Endothelial cell of umbilical vein (primary cell): Measurements from ENCODE around the gene TRMT44. TPM values are rescaled to one million over a fixed set of nuclear protein-coding genes. Genes with fewer than 3 reads are reported as not detected.

Experiments
- BruUV-seq: library from RNA; stranded (reverse); fragments of 400-500 nt; replicated peaks from 2 replicates; lab custom pipeline; 2021; lab: Mats Ljungman, UMichigan
- CTCF ChIA-PET: fragments of 300-600, 350-600 bp; sonication (Branson Sonifier 250); formaldehyde crosslinking; loops from one replicate; lab custom pipeline; 2021; ENCODE audit warnings: antibody characterized with exemption, inconsistent platforms; lab: Charles Lee
- POLR2A ChIA-PET: fragments of 300-600, 350-600 bp; sonication (Branson Sonifier 250); formaldehyde crosslinking; loops from one replicate; lab custom pipeline; 2021; ENCODE audit warnings: antibody characterized with exemption, inconsistent platforms; lab: Charles Lee
- DNase-seq: peaks from one replicate; pipeline ENCODE4 v3.0.0-alpha.2; 2011; ENCODE audit warnings: low read depth, low spot score
- FAIRE-seq: peaks from 2 replicates; lab custom pipeline; 2011; peaks lifted over from hg19 to GRCh38; lab: Jason Lieb, UNC
- H2AFZ ChIP-seq: 2 replicates; pipeline ENCODE4 v1.6.0; 2012; ENCODE audit warnings: low read depth, low read length, control low read depth, inconsistent platforms
- H3K27ac ChIP-seq: 2 replicates; pipeline ENCODE4 v1.5.1; 2011; ENCODE audit warnings: low read depth, mild to moderate bottlenecking, control low read depth, low read length, moderate library complexity; ENCODE audit not compliant: insufficient read depth
- H3K27me3 ChIP-seq, 2 experiments: 2 replicates each; pipeline versions ENCODE4 v1.6.0 to v1.6.1; 2011; ENCODE audit warnings: low read length in 2 of 2, mixed read lengths in 1 of 2; ENCODE audit not compliant: control insufficient read depth in 2 of 2, insufficient read depth in 2 of 2
- H3K36me3 ChIP-seq, 2 experiments: 2 replicates in 1 of 2; 3 replicates in 1 of 2; pipeline ENCODE4 v1.5.1; 2011; ENCODE audit warnings: low read length in 2 of 2, mild to moderate bottlenecking in 1 of 2, moderate library complexity in 1 of 2; ENCODE audit not compliant: control insufficient read depth in 2 of 2, insufficient read depth in 2 of 2; ENCODE audit errors: extremely low read depth in 1 of 2
- H3K4me1 ChIP-seq: 3 replicates; pipeline ENCODE4 v1.5.1; 2011; ENCODE audit warnings: mild to moderate bottlenecking, low read length; ENCODE audit not compliant: control insufficient read depth, insufficient read depth; ENCODE audit errors: extremely low read depth
- H3K4me2 ChIP-seq: 2 replicates; pipeline ENCODE4 v1.6.1; 2011; ENCODE audit warnings: low read length, control low read depth, mixed read lengths; ENCODE audit not compliant: insufficient read depth
- H3K4me3 ChIP-seq, 3 experiments: fragments of 200-600 bp in 1 of 3; sonication (generic), shearing (Covaris generic) in 1 of 3; replicated peaks in 1 of 3; 2 replicates each; pipeline ENCODE4 v1.5.1; 2011 to 2016; ENCODE audit warnings: control low read depth in 3 of 3, low read length in 3 of 3, mild to moderate bottlenecking in 2 of 3, inconsistent platforms in 1 of 3, low read depth in 1 of 3, moderate library complexity in 1 of 3; ENCODE audit not compliant: insufficient read depth in 1 of 3
- H3K79me2 ChIP-seq: 2 replicates; pipeline ENCODE4 v1.6.0; 2012; ENCODE audit warnings: low read length, inconsistent platforms; ENCODE audit not compliant: control insufficient read depth, insufficient read depth
- H3K9ac ChIP-seq: replicated peaks from 2 replicates; pipeline ENCODE3; 2011; ENCODE audit warnings: low read length, control low read depth; ENCODE audit not compliant: insufficient read depth; ENCODE audit errors: extremely low read depth
- H3K9me1 ChIP-seq: replicated peaks from 3 replicates; pipeline ENCODE4 v1.6.0; 2011; ENCODE audit warnings: mild to moderate bottlenecking, low read length; ENCODE audit not compliant: control insufficient read depth, insufficient read depth; ENCODE audit errors: extremely low read depth
- H3K9me3 ChIP-seq: replicated peaks from 2 replicates; pipeline ENCODE4 v1.5.1; 2012; ENCODE audit warnings: low read length, inconsistent platforms; ENCODE audit not compliant: control insufficient read depth, insufficient read depth
- H4K20me1 ChIP-seq: replicated peaks from 2 replicates; pipeline ENCODE3; 2011; ENCODE audit warnings: mild to moderate bottlenecking, low read length; ENCODE audit not compliant: control insufficient read depth, insufficient read depth; ENCODE audit errors: extremely low read depth
- EZH2 ChIP-seq: IDR thresholded peaks from 2 replicates; pipeline ENCODE4 v1.6.1; 2012; ENCODE audit warnings: borderline replicate concordance, low read depth, mild to moderate bottlenecking, moderate library complexity, low read length, inconsistent platforms; ENCODE audit not compliant: severe bottlenecking
- FOS ChIP-seq: IDR thresholded peaks from 2 replicates; pipeline ENCODE4 v1.6.1; 2011; ENCODE audit warnings: mild to moderate bottlenecking, low read length, moderate library complexity, borderline replicate concordance; ENCODE audit not compliant: insufficient read depth
- MAX ChIP-seq: IDR thresholded peaks from 2 replicates; pipeline ENCODE4 v1.6.1; 2011; ENCODE audit not compliant: insufficient read depth, insufficient read length
- POLR2AphosphoS5 ChIP-seq: IDR thresholded peaks from 2 replicates; pipeline ENCODE4 v1.6.1; 2012; ENCODE audit warnings: low read depth, mild to moderate bottlenecking, control low read depth, low read length, moderate library complexity; ENCODE audit not compliant: insufficient read depth
- dilution Hi-C: fragments of 300-500 bp; cut with MboI; formaldehyde crosslinking; loops from one replicate; pipeline ENCODE4 v1.15.0; 2019; ENCODE audit warnings: low sequenced_read_pairs; ENCODE audit not compliant: extremely low pct_ligation_motif_present
- intact Hi-C: fragments of 100-400 bp; cut with micrococcal nuclease; formaldehyde crosslinking; loops from one replicate; pipeline ENCODE4 v1.10.0; 2022
- polyA plus RNA-seq, 4 experiments: library from polyadenylated mRNA; depleted of rRNA in 3 of 4; stranded (reverse) in 3 of 4; unstranded in 1 of 4; fragments of >200 nt; gene quantifications; 2 replicates each; pipeline versions ENCODE4 v1.2.1 to v1.2.3, GENCODE V29; 2011 to 2012; ENCODE audit warnings: missing spikeins in 1 of 4
- total RNA-seq: library from RNA; stranded (reverse); gene quantifications from 2 replicates; pipeline ENCODE4 v1.2.3, GENCODE V29; 2021
- TF ChIP-seq, protein P1 (sequence below), 2 donors: IDR thresholded peaks; 1 replicate in 1 of 2; 2 replicates in 1 of 2; pipeline ENCODE4 v1.5.1; 2011; ENCODE audit warnings: low read length in 2 of 2, mild to moderate bottlenecking in 2 of 2, moderate library complexity in 2 of 2, control low read depth in 1 of 2, inconsistent platforms in 1 of 2, low read depth in 1 of 2; ENCODE audit not compliant: insufficient read depth in 1 of 2; ENCODE audit errors: extremely low read depth in 1 of 2

TRMT44 gene
- total and polyA plus RNA-seq, 2 donors (not counting 3 experiments of a cell fraction or from before 2014, with no cell fraction given) = 10.4 to 17.3 TPM

DNA sequence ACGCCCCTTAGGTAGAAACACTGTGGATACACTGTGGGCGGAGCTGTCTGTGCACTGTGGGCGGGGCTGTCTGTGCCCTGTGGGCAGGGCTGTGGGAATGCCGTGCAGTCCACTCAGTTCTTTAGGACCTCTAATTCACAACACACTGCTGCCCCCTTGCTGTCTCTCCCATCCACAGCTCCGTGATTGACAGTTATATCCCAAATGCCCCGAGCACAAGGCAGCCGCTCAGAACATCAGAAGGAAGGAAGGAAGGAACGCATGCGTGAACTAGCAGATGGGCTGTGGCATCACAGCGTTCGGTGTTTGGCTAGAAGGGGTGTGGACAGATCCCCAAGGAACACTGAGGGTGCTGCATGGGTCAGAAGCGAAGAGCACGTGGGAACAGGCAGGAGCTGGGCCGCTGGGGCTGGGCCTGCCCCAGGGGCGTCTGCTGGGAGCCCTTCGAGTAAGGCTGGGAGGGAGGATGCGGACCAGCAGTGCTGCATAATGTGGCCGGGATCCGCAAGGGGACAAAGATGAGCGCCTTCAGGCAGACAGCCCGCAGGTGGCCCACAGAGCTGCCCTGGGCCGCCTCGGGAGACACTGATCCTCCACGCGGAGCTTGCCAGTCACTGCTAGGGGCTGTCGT lies 29.8 kb upstream of the TRMT44 start:
- Histone ChIP-seq H3K9me3 (no peaks in the 10 kb centered on the region), H3K4me2 (no peak overlapping the region), H3K9me1 (no peaks in the 10 kb centered on the region), H3K4me1 (no peaks in the 10 kb centered on the region), H3K36me3 (peaks cover 0 to 26% of the 10 kb centered on the region in 2 experiments), H3K79me2 (no peaks in the 10 kb centered on the region), H2AFZ (no peak overlapping the region), H3K4me3 (no peak overlapping the region), H3K27me3 (no peaks in the 10 kb centered on the region), H3K9ac (no peak overlapping the region), H4K20me1 (no peaks in the 10 kb centered on the region), H3K27ac (no peak overlapping the region)
- no TSS peak for BruUV-seq
- peak; percentile 94 for FAIRE-seq
- intact Hi-C loops (loop anchor here (2.0 kb wide), 2 partner anchors 18 to 144 kb away; no protein-coding TSS in a partner anchor), dilution Hi-C loops (no loop called here)
- TF ChIP-seq, protein P1, sequence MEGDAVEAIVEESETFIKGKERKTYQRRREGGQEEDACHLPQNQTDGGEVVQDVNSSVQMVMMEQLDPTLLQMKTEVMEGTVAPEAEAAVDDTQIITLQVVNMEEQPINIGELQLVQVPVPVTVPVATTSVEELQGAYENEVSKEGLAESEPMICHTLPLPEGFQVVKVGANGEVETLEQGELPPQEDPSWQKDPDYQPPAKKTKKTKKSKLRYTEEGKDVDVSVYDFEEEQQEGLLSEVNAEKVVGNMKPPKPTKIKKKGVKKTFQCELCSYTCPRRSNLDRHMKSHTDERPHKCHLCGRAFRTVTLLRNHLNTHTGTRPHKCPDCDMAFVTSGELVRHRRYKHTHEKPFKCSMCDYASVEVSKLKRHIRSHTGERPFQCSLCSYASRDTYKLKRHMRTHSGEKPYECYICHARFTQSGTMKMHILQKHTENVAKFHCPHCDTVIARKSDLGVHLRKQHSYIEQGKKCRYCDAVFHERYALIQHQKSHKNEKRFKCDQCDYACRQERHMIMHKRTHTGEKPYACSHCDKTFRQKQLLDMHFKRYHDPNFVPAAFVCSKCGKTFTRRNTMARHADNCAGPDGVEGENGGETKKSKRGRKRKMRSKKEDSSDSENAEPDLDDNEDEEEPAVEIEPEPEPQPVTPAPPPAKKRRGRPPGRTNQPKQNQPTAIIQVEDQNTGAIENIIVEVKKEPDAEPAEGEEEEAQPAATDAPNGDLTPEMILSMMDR (IDR thresholded peaks at IDR 0.05; ENCODE audit: extremely low read depth in 1 of 2, insufficient read depth in 1 of 2, low read depth in 1 of 2, low read length in 2 of 2) = peak; percentile 63 to 72
- TF ChIP-seq EZH2 (no peak), FOS (no peak), POLR2AphosphoS5 (peak; percentile 11), MAX (no peak)
- CTCF ChIA-PET = interaction anchor here (0.7 to 2.0 kb wide), 23 partner anchors 9 to 234 kb away, joined by 3 to 57 read pairs (median 4); no protein-coding TSS in a partner anchor
- POLR2A ChIA-PET = interaction anchor here (0.7 to 1.4 kb wide), 4 partner anchors 17 to 168 kb away, joined by 3 to 6 read pairs (median 4); no protein-coding TSS in a partner anchor
- DNase-seq = peak; percentile 94
